Mammary epithelial cell (primary cell): ENCODE results near the gene IPO5.

Experiments
- CTCF ChIP-seq, 2 donors: IDR thresholded peaks in 1 of 2; conservative IDR thresholded peaks in 1 of 2; 2 replicates each; pipeline ENCODE4 v1.5.1; 2011 to 2012; ENCODE audit warnings: inconsistent platforms in 2 of 2, low read length in 2 of 2, mild to moderate bottlenecking in 2 of 2, control low read depth in 1 of 2, low read depth in 1 of 2; ENCODE audit not compliant: insufficient read depth in 1 of 2; ENCODE audit errors: extremely low read depth in 1 of 2
- EZH2 ChIP-seq: IDR thresholded peaks from 2 replicates; pipeline ENCODE4 v1.6.1; 2012; ENCODE audit warnings: low read length, inconsistent platforms, borderline replicate concordance

- TF ChIP-seq CTCF (conservative IDR thresholded peaks at IDR 0.05 in 1 of 2, IDR thresholded peaks at IDR 0.05 in 1 of 2; ENCODE audit: extremely low read depth in 1 of 2, insufficient read depth in 1 of 2, low read depth in 1 of 2, low read length in 2 of 2): no peak
- TF ChIP-seq EZH2: no peak
Measured at GRCh38 chr13:98048265-98048664, 94.8 kb downstream of the IPO5 start.
